ENCODE data around the gene KLF16. TPM values are rescaled to one million over a fixed set of nuclear protein-coding genes. Genes with fewer than 3 reads are reported as not detected.

The KLF16 gene
- total and polyA plus RNA-seq, 3 donors from 2014 or later: 13.3 to 26.5 (median 14.7) TPM

GRCh38 chr19:1811942-1812425 is 51.4 kb downstream of the KLF16 start, which contains the start of gene ATP8B3:
TSS of gene ATP8B3 (minus strand) at chr19:1812276. CDS start at chr19:1811736, 540 bp downstream.
- DNase-seq: no peak
- Histone ChIP-seq H3K9me3 (no peaks in the 10 kb centered on the region), H3K4me1 (peaks cover 13% of the 10 kb centered on the region), H3K4me3 (peak within 1 kb of the TSS; percentile 19 to 62), H3K27me3 (no peaks in the 10 kb centered on the region), H3K27ac (peak within 1 kb of the TSS; percentile 14 to 33), H3K36me3 (ENCODE audit: low read depth, missing control alignments) (no peaks in the 10 kb centered on the region)
- intact Hi-C loops (cut with DNase I; ENCODE audit: low total_unique reads): no loop called here
- TF ChIP-seq, protein P1, sequence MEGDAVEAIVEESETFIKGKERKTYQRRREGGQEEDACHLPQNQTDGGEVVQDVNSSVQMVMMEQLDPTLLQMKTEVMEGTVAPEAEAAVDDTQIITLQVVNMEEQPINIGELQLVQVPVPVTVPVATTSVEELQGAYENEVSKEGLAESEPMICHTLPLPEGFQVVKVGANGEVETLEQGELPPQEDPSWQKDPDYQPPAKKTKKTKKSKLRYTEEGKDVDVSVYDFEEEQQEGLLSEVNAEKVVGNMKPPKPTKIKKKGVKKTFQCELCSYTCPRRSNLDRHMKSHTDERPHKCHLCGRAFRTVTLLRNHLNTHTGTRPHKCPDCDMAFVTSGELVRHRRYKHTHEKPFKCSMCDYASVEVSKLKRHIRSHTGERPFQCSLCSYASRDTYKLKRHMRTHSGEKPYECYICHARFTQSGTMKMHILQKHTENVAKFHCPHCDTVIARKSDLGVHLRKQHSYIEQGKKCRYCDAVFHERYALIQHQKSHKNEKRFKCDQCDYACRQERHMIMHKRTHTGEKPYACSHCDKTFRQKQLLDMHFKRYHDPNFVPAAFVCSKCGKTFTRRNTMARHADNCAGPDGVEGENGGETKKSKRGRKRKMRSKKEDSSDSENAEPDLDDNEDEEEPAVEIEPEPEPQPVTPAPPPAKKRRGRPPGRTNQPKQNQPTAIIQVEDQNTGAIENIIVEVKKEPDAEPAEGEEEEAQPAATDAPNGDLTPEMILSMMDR (IDR thresholded peaks at IDR 0.05): no peak
- TF ChIP-seq POLR2A (IDR thresholded peaks at IDR 0.05): no peak
- 7 to 11% methylated on average over 5 to 40 of the region's 48 CpGs for WGBS, 2 donors

DNA sequence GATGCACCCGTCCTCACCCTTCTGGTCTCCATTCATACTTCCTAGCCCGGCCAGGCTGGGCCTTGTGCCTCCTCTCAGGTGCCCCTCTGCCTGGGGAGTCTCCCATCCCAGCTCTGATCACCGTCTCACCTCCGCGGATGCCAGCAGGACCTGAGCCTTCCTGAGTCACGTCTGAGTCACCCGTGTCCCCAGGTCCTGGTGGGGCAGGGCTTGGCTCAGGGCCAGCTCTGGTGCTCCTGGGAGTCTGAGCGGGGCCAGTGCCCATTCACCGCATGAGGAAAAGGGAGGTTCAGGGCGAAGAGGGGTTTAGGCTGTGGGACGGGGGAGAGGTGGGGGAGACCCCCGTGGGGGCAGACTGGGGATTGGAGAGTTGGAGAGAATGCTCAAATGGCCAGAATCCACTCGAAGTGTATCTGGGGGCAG is 51.9 kb downstream of the KLF16 start:
- no peaks in the 10 kb centered on the region for H3K36me3 ChIP-seq (ENCODE audit: low read depth, missing control alignments)
- no peaks in the 10 kb centered on the region for H3K27me3 ChIP-seq
- WGBS, 2 donors: 37 to 48% methylated on average over 11 to 13 of the region's 13 CpGs
- no peak for DNase-seq
- no peak for TF ChIP-seq POLR2A (IDR thresholded peaks at IDR 0.05)
- TF ChIP-seq, protein P1 (IDR thresholded peaks at IDR 0.05): no peak
- H3K4me1 ChIP-seq: peaks cover 13% of the 10 kb centered on the region
- peak overlapping the region; percentile 14 to 31 for H3K27ac ChIP-seq
- no peaks in the 10 kb centered on the region for H3K9me3 ChIP-seq
- peak overlapping the region in 1 of 2 donors; percentile 62 for H3K4me3 ChIP-seq
- intact Hi-C loops (cut with DNase I; ENCODE audit: low total_unique reads): no loop called here

DNA sequence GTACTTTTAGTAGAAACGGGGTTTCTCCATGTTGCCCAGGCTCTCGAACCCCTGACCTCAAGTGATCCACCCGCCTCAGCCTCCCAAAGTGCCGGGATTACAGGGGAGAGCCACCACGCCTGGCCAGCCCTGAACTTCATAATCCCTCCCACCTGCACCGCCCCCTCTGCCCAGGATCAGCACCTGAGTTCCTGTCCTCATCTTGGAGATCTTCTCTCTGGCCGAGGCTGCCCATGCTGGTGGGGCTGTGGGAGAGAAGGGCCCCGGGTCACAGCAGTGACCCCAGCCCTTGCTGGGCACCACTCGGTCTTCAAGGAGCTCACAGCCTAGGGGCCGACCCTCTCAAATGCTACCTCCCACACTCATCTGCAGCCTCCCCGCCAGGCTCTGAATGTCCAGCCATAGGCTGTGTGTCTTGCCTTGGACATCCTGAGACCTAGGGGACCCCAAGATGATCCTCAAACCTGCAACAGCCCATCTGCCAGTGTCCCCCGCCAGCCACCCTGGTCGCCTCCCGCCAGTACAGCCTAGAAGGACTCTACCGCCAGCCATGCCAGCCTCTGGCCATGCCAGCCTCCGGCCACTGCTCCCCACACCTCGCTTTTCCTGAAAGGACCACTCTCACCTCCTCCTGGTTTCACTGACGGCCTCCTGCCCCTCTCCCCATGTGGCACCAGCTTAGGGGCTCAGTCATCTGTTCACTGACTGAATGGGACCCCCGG is 52.8 kb downstream of the KLF16 start:
- TF ChIP-seq, protein P1 (IDR thresholded peaks at IDR 0.05): no peak
- no peak for TF ChIP-seq POLR2A (IDR thresholded peaks at IDR 0.05)
- Histone ChIP-seq H3K9me3 (no peaks in the 10 kb centered on the region), H3K4me3 (no peak overlapping the region), H3K4me1 (peaks cover 13% of the 10 kb centered on the region), H3K27me3 (no peaks in the 10 kb centered on the region), H3K36me3 (ENCODE audit: low read depth, missing control alignments) (no peaks in the 10 kb centered on the region), H3K27ac (no peak overlapping the region)
- 93% methylated on average over 18 to 19 of the region's 19 CpGs for WGBS, 2 donors
- intact Hi-C loops (cut with DNase I; ENCODE audit: low total_unique reads): no loop called here
- DNase-seq: no peak

GRCh38 chr19:1809678-1810077 is 53.7 kb downstream of the KLF16 start:
- DNase-seq: no peak
- intact Hi-C loops (cut with DNase I; ENCODE audit: low total_unique reads): no loop called here
- peaks cover 13% of the 10 kb centered on the region for H3K4me1 ChIP-seq

More at GRCh38 chr19:1809678-1810077, 53.7 kb downstream of the KLF16 start:
- no peak overlapping the region for H3K27ac ChIP-seq
- TF ChIP-seq, protein P1 (IDR thresholded peaks at IDR 0.05): no peak
- no peak for TF ChIP-seq POLR2A (IDR thresholded peaks at IDR 0.05)
- no peaks in the 10 kb centered on the region for H3K36me3 ChIP-seq (ENCODE audit: low read depth, missing control alignments)
- H3K9me3 ChIP-seq: no peaks in the 10 kb centered on the region
- WGBS, 2 donors: 87% methylated on average over 18 of the region's 18 CpGs
- H3K27me3 ChIP-seq: no peaks in the 10 kb centered on the region
- H3K4me3 ChIP-seq: no peak overlapping the region

Data from testis (tissue), 3 donors.